ENCODE measurements around the gene UXS1.
"Not testable (repeated sequence)": the region's sequence is repeated elsewhere in the genome, so short reads cannot be mapped to it uniquely, and the experiment has no call there.

Gene UXS1

DNA sequence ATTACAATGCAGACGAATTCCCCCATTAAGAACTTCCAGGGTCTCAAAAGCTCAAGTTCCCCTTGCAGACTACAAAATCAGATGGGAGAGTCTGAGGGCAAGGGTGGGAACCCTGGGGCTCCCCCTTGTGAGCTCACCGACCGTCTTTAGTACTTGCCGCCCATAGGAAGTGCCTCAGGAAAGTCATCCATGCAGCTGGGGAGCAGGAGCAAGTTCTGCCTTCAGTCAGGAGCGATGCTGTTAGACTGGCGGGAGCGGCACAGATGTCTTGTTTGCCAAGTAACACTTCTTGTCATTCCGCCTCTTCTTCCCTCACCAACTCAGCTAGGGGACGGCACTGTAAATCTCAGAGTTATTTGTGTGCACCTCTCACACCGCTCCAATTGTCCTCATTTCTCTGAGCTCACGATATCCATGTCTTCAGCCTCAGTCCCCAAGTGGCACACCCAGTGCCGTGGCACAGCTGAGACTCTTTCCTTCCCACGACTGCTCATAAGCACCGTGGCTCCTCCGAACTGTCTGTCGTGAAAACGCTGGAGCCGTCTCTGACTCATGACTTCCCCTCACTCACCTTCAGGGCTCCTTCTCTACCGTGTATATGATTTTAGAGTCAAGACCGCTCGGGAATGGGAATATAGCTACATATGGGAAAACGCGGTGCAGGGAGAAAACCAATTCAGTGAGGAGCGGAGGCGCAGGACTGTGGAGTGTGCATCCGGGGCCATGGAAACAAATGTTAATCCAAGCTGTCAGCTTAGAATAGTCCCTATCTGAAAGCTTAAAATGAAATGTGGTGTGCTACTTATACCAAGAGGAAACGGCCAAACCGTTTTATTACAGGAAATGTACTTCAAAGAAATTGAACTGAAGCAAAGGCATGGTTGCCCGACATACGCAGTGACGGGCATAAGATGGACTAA is 34.0 kb downstream of the UXS1 start:
- DNase-seq = peak; percentile 61

- DNase-seq = peak; percentile 62
Measured at GRCh38 chr2:106158871-106159270, 35.2 kb downstream of the UXS1 start.

DNA sequence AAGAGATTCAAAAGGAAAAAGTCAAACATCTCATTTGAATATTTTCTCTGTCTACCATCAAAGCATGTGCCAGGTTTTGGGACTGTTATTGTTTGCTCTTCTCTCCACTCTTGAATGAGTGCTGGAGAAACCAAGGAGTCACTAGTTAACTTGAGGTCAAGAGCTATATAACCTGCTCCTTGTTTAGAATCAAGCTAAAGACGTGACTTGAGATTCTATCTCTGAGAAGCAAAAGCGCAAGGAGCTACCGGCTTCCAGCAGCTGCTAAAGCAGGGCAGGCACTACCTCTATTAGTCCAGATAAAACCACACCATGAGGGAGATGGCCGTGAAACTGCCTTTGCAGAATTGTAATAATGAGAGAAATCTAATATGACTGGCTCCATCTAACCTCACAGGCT is 36.0 kb downstream of the UXS1 start:
- DNase-seq = no peak

- no peak for DNase-seq
Measured at GRCh38 chr2:106157416-106157815, 36.7 kb downstream of the UXS1 start.

DNA sequence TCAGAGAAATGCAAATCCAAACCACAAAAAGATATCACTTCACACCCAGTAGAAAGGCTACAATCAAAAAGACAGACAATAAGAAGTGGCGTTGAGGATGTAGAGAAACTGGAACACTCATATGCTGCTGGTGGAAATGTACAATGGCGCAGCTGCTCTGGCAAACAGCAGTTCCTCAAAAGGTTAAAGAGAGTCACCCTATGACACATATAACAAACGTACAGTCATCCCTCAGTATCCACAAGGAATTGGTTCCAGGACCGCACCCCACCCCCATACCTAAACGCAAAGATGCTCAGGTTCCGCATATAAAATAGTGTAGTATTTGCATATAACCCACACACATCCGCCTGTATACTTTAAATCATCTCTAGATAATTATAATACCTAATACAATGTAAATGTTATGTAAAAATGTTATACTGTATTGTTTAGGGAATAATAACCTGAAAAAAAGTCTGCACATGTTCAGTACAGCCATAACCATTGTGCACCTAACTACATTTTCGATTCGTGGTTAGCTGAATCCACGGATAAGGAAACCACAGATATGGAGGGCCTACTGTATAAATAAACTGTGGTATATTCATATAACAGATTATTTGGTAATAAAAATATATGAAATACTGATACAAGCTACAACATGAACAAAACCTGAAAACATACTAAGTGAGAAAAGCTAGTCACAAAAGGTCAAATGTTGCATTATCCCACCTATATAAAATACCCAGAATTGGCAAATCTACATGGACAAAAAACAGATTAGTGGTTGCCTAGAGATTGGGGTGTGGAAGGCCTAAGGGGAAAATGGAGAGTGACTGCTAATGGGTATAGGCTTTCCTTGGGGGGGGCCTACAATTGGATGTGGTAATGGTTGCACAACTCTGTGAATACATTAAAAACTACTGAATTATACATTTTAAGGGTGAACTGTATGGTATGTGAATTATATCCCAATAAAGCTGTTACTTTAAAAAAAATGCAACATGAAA is 37.5 kb downstream of the UXS1 start:
- DNase-seq = no peak

- no peak for DNase-seq
Measured at GRCh38 chr2:106153781-106154180, 40.3 kb downstream of the UXS1 start.

DNA sequence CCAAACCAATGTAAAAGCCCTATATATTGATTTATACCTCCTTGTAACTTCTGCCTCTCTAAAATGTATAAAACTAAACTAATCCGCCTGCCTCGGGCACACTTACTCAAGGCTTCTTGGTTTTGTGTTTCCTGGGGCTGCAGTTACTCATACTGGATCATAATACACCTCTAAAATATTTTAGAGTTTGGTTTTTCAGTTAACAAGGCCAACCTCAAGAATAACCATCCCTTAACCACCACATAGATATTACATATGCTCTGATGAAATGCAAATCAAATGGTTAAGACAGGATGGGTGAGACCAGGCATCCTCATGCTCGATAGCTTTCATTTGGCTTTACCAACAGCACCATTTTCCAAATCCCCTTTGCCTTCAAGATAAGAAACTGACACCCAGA is 46.4 kb downstream of the UXS1 start:
- peak; percentile 25 for DNase-seq

DNA sequence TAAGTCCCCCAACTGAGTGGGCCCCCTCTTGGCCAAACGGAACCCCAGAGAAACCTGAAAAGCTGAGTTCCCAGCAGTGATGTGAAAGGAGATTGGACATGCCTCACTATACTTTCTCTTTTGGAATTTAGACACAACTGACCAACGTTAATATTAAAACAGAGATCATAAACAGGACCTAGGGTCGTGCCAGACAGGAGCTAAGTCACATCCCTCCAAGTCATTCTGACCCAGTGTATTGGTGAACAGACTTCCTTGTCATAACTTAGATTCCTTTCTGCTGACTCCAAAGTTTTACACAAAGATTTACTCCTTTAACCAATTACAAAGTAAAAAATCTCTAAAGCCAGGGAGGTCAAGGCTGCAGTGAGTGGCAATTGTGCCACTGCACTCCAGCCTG is 46.9 kb downstream of the UXS1 start:
- no peak for DNase-seq

DNA sequence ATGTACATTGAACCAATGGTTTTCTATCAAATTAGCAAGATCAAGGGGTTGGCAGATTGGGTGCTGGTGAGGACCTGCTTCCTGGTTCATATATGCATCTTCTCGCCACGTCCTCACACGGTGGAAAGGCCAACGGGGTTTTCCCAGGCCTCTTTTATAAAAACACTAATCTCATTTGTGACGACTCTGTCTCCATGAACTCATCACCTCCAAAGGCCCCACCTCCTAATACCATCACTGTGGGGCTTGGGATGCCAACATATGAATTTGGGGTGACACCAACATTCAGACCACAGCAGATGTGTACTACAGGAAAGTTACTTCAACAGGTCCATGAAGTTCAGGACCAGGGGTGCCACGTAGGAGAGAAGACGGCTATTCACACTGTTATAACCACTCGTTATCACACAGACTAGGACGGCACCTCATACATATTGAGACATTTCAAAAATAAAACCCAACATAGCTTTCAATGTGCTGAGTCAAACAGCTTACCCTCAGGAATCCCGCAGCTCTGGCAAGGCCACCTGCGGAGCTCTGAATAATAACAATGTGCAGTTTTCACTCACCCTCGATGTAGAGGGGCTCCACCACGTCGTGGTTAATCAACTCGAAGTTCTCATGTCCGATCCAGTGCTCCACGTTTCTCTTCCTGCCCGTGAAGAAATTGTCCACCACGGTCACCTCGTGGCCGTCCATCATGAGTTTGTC is 49.3 kb downstream of the UXS1 start:
- peak; percentile 80 for DNase-seq

DNA sequence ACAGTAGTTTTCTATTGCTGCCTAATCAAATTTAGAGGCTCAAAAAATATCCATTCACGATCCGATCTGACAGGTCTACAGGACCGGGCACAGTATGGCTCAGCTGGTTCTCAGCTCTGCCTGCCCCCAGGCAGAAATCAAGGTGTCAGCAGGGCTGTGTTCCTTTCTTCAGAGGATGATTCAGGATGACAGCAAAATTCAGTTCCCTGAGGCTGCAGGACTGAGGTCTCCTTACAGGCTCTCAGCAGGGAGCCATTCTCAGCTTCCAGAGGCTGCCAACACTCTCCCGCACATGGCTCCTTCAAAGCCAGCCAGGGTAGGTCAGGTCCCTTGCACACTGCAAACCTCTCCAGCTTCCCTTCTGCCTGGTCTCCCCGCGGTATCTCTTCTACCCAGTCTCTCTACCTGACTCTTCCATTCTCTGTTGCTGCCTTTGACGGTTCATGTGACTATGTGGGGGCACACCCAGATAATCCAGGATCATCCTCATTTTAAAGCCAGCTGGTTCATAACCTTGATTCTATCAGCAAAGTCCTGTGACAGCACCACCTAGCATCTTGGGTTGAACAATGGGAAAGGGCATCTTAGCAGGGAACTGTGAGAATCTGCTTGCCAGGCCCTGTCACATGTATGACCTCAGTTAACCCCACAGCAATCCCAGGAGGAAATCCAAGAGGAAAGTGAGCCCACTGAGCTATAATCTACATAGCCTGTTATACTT is 50.4 kb downstream of the UXS1 start:
- no peak for DNase-seq

- no peak for DNase-seq
Measured at GRCh38 chr2:106142683-106143082, 51.4 kb downstream of the UXS1 start.

GRCh38 chr2:106140913-106141312 is 53.2 kb downstream of the UXS1 start:
- DNase-seq = no peak

GRCh38 chr2:106140113-106140512 is 54.0 kb downstream of the UXS1 start:
- no peak for DNase-seq

- peak; percentile 25 for DNase-seq
Measured at GRCh38 chr2:106139238-106139935, 54.7 kb downstream of the UXS1 start.

DNA sequence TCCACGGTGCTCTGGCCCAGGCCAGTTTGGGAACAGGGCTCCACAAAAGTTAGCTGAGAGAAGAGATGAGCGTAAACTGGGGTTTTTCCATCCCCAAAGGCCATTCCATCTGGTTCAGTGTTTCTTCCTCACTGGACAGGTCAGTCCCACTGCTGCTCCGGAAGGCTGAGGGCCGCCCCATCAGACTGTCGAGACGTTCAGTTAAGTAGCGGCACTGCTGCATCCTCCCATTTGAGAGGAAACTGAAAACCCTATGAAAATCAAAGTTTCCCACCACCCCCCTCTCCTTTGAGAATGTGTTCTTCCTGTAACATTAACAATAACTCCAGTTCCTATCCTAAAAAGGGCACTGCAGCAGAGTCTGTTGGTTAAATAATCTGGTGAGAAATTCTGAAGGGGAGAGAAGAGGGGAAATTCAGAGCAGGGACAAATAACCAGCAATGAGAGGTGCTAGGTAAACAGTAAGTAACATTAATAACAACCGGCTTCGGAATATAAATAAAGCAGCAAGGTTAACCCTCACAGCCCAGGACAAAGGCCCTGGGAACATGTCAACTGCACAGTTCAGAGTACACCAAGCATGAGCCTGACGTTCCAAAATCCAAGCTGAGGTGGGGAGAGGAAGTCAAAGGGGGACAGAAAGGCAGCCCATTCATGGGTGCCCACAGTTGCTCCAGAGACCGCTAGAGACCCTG is 55.4 kb downstream of the UXS1 start:
- no peak for DNase-seq

DNA sequence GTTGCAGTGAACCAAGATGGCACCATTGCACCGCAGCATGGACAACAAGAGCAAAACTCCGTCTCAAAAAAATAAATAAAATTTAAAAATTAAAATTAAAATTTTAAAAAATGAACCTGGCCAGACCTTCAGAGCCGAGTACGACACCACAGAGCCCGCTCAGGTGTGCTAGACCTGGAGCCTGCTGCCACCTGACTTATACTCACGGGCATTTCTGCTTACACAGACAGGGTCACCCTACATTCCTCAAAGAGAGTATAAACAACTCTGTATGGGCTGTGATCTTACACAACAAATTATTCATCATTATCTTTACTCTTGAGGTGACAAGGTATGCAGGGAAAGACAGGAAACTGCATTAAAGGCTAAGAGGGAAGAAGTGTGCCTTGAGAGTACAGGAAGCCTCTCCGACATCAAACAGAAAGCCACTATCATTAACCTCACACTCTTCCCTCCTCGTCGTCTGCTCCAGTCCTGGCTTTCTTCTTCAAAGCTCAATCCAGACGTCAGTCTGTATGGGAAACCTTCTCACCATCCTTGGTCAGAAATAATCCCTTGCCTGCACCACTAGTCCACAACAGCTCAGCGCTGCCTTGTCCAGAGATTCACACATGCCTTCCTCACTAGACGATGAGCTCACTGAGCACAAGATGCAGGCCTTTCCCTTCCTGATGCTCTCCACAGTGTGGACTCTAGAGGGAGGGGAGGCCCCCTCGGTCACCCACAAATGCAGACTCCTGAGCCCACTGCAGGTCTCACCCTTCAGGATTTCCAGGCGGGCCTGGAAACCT is 56.2 kb downstream of the UXS1 start:
- DNase-seq = peak; percentile 50

GRCh38 chr2:106131192-106131591 is 62.9 kb downstream of the UXS1 start:
- not testable (repeated sequence) for DNase-seq

DNA sequence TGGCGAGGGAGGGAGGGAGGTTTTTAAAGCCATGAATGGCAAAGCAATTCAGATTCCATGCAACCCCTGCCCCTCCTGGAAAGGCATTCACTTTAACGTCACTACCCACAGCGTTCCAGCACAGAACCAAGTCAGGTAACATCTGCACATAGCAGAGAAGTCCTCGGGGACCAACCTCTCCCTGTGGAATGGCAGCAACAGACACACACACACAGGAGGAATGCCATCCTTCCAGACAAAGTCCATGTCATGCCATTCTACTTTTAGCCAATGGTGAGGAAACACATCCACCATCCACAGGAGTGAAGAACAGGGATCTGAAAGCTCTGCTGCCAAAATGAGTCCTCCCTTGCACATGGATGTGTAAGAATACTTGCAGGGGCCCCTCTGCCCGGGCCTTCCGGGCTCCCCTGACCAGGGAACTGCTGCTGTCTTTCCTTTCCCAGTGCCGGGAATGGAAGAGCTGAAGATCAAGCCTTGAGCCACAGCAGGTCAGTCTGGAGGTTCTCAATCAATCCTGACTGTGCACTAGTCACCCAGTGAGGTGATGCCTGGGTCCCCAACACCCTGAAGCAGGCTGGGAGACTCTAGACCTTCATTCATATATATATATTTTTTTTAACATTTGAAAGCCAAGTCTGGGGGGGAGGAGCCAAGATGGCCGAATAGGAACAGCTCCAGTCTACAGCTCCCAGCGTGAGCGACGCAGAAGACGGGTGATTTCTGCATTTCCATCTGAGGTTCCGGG is 63.7 kb downstream of the UXS1 start:
- DNase-seq = no peak

DNA sequence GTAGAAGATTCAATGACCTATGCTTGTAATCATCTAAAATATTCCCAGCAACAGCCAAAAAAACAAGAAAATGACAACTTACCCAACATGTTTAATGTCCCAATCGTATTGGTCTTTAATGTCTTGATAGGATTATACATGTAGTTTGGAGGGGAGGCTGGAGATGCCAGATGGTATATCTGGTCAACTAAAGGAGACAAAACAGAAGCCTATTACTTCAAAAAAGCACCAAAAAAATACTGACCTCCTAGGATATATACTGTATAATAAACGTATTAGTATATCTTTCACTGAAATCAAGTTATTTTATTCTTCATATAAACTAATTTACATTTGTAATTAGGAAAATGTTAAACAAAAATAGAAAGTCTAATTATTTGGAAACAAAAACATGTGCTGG is 64.5 kb downstream of the UXS1 start:
- no peak for DNase-seq
